SU-DHL-6 (cell line): ENCODE results near the gene ADARB2.

Experiments
- CTCF ChIP-seq: fragments of 200-600 bp; sonication (generic); IDR thresholded peaks from one replicate; pipeline ENCODE4 v1.5.1; 2017; ENCODE audit warnings: antibody characterized with exemption, mild to moderate bottlenecking, low read length, moderate library complexity; ENCODE audit not compliant: insufficient read depth, poor library complexity, severe bottlenecking
- EZH2phosphoT487 ChIP-seq: fragments of 200-600 bp; sonication (generic), shearing (Covaris generic); conservative IDR thresholded peaks from 2 replicates; pipeline ENCODE4 v1.6.1; 2018; ENCODE audit warnings: mild to moderate bottlenecking, antibody characterized with exemption, low read length, moderate library complexity, mixed read lengths

DNA sequence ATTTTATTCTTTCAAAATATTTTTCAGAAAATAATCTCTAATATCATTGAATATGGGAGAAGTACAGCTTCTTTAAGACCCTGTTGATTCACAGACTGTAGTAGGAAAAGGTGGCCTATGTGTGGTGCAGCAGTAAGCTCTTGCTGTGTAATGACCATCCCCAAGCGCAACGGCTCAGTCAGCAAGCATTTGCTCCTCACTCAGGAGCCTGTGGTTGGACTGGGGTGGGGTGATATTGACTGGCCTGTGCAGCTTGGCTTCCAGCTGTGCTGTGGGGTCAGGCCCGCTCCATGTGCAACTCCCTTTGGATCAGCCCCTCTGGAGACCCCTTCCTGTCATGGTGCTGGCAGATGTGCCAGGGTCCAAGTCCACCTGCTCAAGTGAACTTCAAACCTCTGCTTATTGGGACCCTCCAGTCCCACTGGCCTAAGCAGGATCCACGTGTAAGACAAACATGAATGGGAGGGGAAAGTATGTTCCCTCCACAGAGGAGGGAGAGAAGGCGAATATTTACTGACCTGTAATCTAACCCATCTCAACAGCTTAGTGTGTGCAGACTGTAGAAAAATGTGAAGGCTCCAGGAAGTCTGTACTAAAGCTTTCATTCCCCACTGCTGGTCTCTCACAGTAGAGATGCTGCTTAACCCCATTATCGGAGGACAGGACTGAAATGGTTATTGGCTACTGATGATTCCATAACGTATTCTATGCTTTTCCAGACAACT lies 441.4 kb downstream of the ADARB2 start:
- no peak for TF ChIP-seq CTCF
- TF ChIP-seq EZH2phosphoT487 = no peak
